C4-2B (cell line): ENCODE results near the gene E2F6.

Experiments
- CTCF ChIP-seq: fragments of 450-650 bp; conservative IDR thresholded peaks from 2 replicates; pipeline ENCODE4 v1.5.1; 2017; ENCODE audit warnings: mild to moderate bottlenecking
- ZFX ChIP-seq: fragments of 450-650 bp; IDR thresholded peaks from 2 replicates; pipeline ENCODE4 v1.6.1; 2017

- TF ChIP-seq CTCF (no peak), ZFX (no peak)
These were observed 25.5 kb upstream of the E2F6 start for GRCh38 chr2:11491348-11491933.
